Measurements from ENCODE around the gene OPHN1. TPM values are rescaled to one million over a fixed set of nuclear protein-coding genes. Genes with fewer than 3 reads are reported as not detected.

OPHN1 gene
- total and polyA plus RNA-seq, 2 donors (not counting 3 experiments of a cell fraction or from before 2014, with no cell fraction given): 3.9 to 6.7 TPM

DNA sequence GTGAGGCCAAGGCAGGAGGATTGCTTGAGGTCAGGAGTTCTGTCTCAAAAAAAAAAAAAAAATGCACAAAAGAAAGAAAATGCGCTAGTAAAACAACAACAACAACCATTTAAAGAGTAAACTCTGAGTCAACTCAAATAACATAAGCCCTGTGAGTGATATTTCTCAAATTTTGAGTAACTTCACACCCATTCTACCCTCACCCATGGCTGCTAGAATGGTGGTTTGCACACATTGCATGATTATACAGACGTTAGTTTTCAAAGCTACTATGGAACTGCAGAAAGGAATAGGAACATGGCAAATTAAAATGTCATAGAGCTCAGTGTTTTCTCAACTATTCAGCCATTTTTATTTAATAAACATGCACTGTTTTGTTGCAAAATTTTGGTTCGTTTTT, 145.9 kb downstream of the OPHN1 start:
- intact Hi-C loops (cut with micrococcal nuclease): no loop called here
- CTCF ChIA-PET: no interaction called here
- TF ChIP-seq MYC (IDR thresholded peaks at IDR 0.05; ENCODE audit: low read depth, low read length) (no peak), GATA2 (IDR thresholded peaks at IDR 0.05; ENCODE audit: insufficient read depth, insufficient read length, low read depth, low read length) (no peak), JUN (IDR thresholded peaks at IDR 0.05; ENCODE audit: borderline replicate concordance, insufficient read depth, insufficient read length, low read depth) (no peak), POLR2AphosphoS5 (IDR thresholded peaks at IDR 0.05; ENCODE audit: insufficient read depth, low read depth, low read length) (no peak), FOS (IDR thresholded peaks at IDR 0.05; ENCODE audit: borderline replicate concordance, insufficient read depth, low read length) (no peak), EZH2 (IDR thresholded peaks at IDR 0.05; ENCODE audit: borderline replicate concordance, low read depth, low read length, severe bottlenecking) (no peak), POLR2A (IDR thresholded peaks at IDR 0.05; ENCODE audit: low read depth, low read length) (no peak)
- TF ChIP-seq, protein P1, sequence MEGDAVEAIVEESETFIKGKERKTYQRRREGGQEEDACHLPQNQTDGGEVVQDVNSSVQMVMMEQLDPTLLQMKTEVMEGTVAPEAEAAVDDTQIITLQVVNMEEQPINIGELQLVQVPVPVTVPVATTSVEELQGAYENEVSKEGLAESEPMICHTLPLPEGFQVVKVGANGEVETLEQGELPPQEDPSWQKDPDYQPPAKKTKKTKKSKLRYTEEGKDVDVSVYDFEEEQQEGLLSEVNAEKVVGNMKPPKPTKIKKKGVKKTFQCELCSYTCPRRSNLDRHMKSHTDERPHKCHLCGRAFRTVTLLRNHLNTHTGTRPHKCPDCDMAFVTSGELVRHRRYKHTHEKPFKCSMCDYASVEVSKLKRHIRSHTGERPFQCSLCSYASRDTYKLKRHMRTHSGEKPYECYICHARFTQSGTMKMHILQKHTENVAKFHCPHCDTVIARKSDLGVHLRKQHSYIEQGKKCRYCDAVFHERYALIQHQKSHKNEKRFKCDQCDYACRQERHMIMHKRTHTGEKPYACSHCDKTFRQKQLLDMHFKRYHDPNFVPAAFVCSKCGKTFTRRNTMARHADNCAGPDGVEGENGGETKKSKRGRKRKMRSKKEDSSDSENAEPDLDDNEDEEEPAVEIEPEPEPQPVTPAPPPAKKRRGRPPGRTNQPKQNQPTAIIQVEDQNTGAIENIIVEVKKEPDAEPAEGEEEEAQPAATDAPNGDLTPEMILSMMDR (IDR thresholded peaks at IDR 0.05; ENCODE audit: extremely low read depth in 1 of 2, insufficient read depth in 1 of 2, low read depth in 1 of 2, low read length in 2 of 2): no peak
- TF ChIP-seq, protein P2, sequence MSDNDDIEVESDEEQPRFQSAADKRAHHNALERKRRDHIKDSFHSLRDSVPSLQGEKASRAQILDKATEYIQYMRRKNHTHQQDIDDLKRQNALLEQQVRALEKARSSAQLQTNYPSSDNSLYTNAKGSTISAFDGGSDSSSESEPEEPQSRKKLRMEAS (IDR thresholded peaks at IDR 0.05; ENCODE audit: insufficient read depth, insufficient read length): no peak

More for the DNA sequence above, 145.9 kb downstream of the OPHN1 start:
- DNase-seq (ENCODE audit: low read depth, low spot score): no peak
- H3K27me3 ChIP-seq (ENCODE audit: control insufficient read depth in 2 of 2, insufficient read depth in 2 of 2, low read length in 2 of 2): no peaks in the 10 kb centered on the region
- H3K9me3 ChIP-seq (replicated peaks; ENCODE audit: control insufficient read depth, insufficient read depth, low read length): no peaks in the 10 kb centered on the region
- H3K36me3 ChIP-seq (ENCODE audit: control insufficient read depth in 2 of 2, extremely low read depth in 1 of 2, insufficient read depth in 2 of 2, low read length in 2 of 2): no peaks in the 10 kb centered on the region
- no TSS peak for BruUV-seq (replicated peaks)
- H3K9me1 ChIP-seq (replicated peaks; ENCODE audit: control insufficient read depth, extremely low read depth, insufficient read depth, low read length): no peaks in the 10 kb centered on the region
- no peak overlapping the region for H3K9ac ChIP-seq (replicated peaks; ENCODE audit: extremely low read depth, insufficient read depth, low read length)
- H3K27ac ChIP-seq (ENCODE audit: insufficient read depth, low read depth, low read length): no peak overlapping the region
- peaks cover 3% of the 10 kb centered on the region for H3K4me1 ChIP-seq (ENCODE audit: control insufficient read depth, extremely low read depth, insufficient read depth, low read length)
- H3K4me2 ChIP-seq (ENCODE audit: insufficient read depth, low read length): no peak overlapping the region
- POLR2A ChIA-PET: no interaction called here
- no peak for FAIRE-seq
- dilution Hi-C loops (cut with MboI; ENCODE audit: extremely low pct_ligation_motif_present, low sequenced_read_pairs): no loop called here
- H2AFZ ChIP-seq (ENCODE audit: low read depth, low read length): no peak overlapping the region
- H3K79me2 ChIP-seq (ENCODE audit: control insufficient read depth, insufficient read depth, low read length): no peaks in the 10 kb centered on the region
- no peaks in the 10 kb centered on the region for H4K20me1 ChIP-seq (replicated peaks; ENCODE audit: control insufficient read depth, extremely low read depth, insufficient read depth, low read length)
- H3K4me3 ChIP-seq (replicated peaks in 1 of 3; ENCODE audit: insufficient read depth in 1 of 3, low read depth in 1 of 3, low read length in 3 of 3): no peak overlapping the region

Measured in endothelial cell of umbilical vein (primary cell).